HepG2 (cell line): Measurements from ENCODE around the gene XPO5. TPM values are rescaled to one million over a fixed set of nuclear protein-coding genes. Genes with fewer than 3 reads are reported as not detected.

Source experiments
- ARNTL ChIP-seq: sonication (generic); formaldehyde crosslinking; IDR thresholded peaks from 2 replicates; pipeline ENCODE4 v1.4.0; 2020; ENCODE audit warnings: mild to moderate bottlenecking, missing genetic modification reagents
- EHMT2 ChIP-seq: fragments of 200-600 bp; sonication (generic); IDR thresholded peaks from 2 replicates; pipeline ENCODE4 v1.7.0; 2017; ENCODE audit warnings: antibody characterized with exemption, low read depth, low read length, borderline replicate concordance
- HIC2 ChIP-seq: sonication (generic); formaldehyde crosslinking; IDR thresholded peaks from 2 replicates; pipeline ENCODE4 v1.9.0; 2022; ENCODE audit warnings: low read depth, missing genetic modification reagents
- HMG20A ChIP-seq: IDR thresholded peaks from 2 replicates; pipeline ENCODE4 v1.6.1; 2016; ENCODE audit warnings: borderline replicate concordance
- KDM4B ChIP-seq: sonication (generic); formaldehyde crosslinking; IDR thresholded peaks from 2 replicates; pipeline ENCODE4 v1.4.0; 2020; ENCODE audit warnings: missing genetic modification reagents
- MTF2 ChIP-seq: sonication (generic); formaldehyde crosslinking; IDR thresholded peaks from 2 replicates; pipeline ENCODE4 v1.5.0; 2020; ENCODE audit warnings: missing genetic modification reagents, borderline replicate concordance
- NCOR1 ChIP-seq: fragments of 200-600 bp; sonication (generic); IDR thresholded peaks from 2 replicates; pipeline ENCODE4 v1.7.0; 2017; ENCODE audit warnings: antibody characterized with exemption, low read length, borderline replicate concordance
- NFE2 ChIP-seq: sonication (generic); formaldehyde crosslinking; IDR thresholded peaks from 2 replicates; pipeline ENCODE4 v1.4.0; 2020; ENCODE audit warnings: missing genetic modification reagents
- ONECUT2 ChIP-seq: sonication (generic); formaldehyde crosslinking; IDR thresholded peaks from 2 replicates; pipeline ENCODE4 v1.4.0; 2020; ENCODE audit warnings: missing genetic modification reagents
- PHF8 ChIP-seq: sonication (generic); formaldehyde crosslinking; IDR thresholded peaks from 2 replicates; pipeline ENCODE4 v1.5.0; 2020; ENCODE audit warnings: missing genetic modification reagents
- RORA ChIP-seq: sonication (generic); formaldehyde crosslinking; IDR thresholded peaks from 2 replicates; pipeline ENCODE4 v1.5.0; 2020; ENCODE audit warnings: mild to moderate bottlenecking, missing genetic modification reagents, moderate library complexity
- SKI ChIP-seq: fragments of 450-650 bp; IDR thresholded peaks from one replicate; pipeline ENCODE4 v1.6.1; 2018; ENCODE audit warnings: mild to moderate bottlenecking; ENCODE audit not compliant: partially characterized antibody
- YEATS2 ChIP-seq: sonication (generic); formaldehyde crosslinking; IDR thresholded peaks from 2 replicates; pipeline ENCODE4 v1.4.0; 2020; ENCODE audit warnings: missing genetic modification reagents, borderline replicate concordance
- ZBTB8A ChIP-seq: sonication (generic); formaldehyde crosslinking; IDR thresholded peaks from 2 replicates; pipeline ENCODE4 v1.4.0; 2020; ENCODE audit warnings: mild to moderate bottlenecking, low read depth, missing genetic modification reagents, borderline replicate concordance
- ZC3H4 ChIP-seq: sonication (generic); formaldehyde crosslinking; IDR thresholded peaks from 2 replicates; pipeline ENCODE4 v1.4.0; 2020; ENCODE audit warnings: missing genetic modification reagents, borderline replicate concordance
- ZEB1 ChIP-seq: IDR thresholded peaks from 2 replicates; pipeline ENCODE4 v1.6.1; 2012; ENCODE audit warnings: mild to moderate bottlenecking, low read depth, inconsistent platforms; ENCODE audit not compliant: insufficient replicate concordance
- ZNF264 ChIP-seq: sonication (generic); formaldehyde crosslinking; IDR thresholded peaks from 2 replicates; pipeline ENCODE4 v1.4.0; 2020; ENCODE audit warnings: missing genetic modification reagents
- ZNF318 ChIP-seq: sonication (generic); formaldehyde crosslinking; IDR thresholded peaks from 2 replicates; pipeline ENCODE4 v1.4.0; 2020; ENCODE audit warnings: mild to moderate bottlenecking, missing genetic modification reagents
- ZNF569 ChIP-seq: sonication (generic); formaldehyde crosslinking; IDR thresholded peaks from 2 replicates; pipeline ENCODE4 v1.5.0; 2020; ENCODE audit warnings: mild to moderate bottlenecking, missing genetic modification reagents, moderate library complexity, borderline replicate concordance
- ZNF737 ChIP-seq: sonication (generic); formaldehyde crosslinking; IDR thresholded peaks from 2 replicates; pipeline ENCODE4 v1.5.0; 2020; ENCODE audit warnings: missing genetic modification reagents, mild to moderate bottlenecking, borderline replicate concordance
- ZNF75D ChIP-seq: sonication (generic); formaldehyde crosslinking; IDR thresholded peaks from 2 replicates; pipeline ENCODE4 v1.8.1; 2023; ENCODE audit warnings: missing genetic modification reagents, mild to moderate bottlenecking, borderline replicate concordance
- ZNF792 ChIP-seq: IDR thresholded peaks from 2 replicates; pipeline ENCODE4 v1.6.1; 2016
- ZSCAN29 ChIP-seq: sonication (generic); formaldehyde crosslinking; conservative IDR thresholded peaks from 2 replicates; pipeline ENCODE4 v1.4.0; 2020; ENCODE audit warnings: mild to moderate bottlenecking, missing genetic modification reagents
- polyA plus RNA-seq, 8 experiments: library from polyadenylated mRNA; depleted of rRNA in 3 of 8; stranded (reverse) in 7 of 8; unstranded in 1 of 8; fragments of >200 nt; fragmentation: Illumina TruSeq in 4 of 8; extraction: Trizol in 4 of 8; gene quantifications; 2 replicates each; pipeline versions ENCODE4 v1.2.1 to v1.2.3, GENCODE V29; 2011 to 2016; ENCODE audit warnings: low read depth in 4 of 8, missing spikeins in 1 of 8, mixed read lengths in 1 of 8; ENCODE audit not compliant: insufficient read depth in 1 of 8
- total RNA-seq, 5 experiments: library from RNA; depleted of rRNA; stranded (reverse); fragments of >200 nt; fragmentation: Illumina TruSeq; extraction: Trizol; gene quantifications; 2 replicates each; pipeline ENCODE4 v1.2.3, GENCODE V29; 2016; ENCODE audit warnings: low read depth in 1 of 5

Gene XPO5
- total and polyA plus RNA-seq, 2 of the 13 experiments (the other 11 are each of a cell fraction or from before 2014, with no cell fraction given): 52.2 to 68.0 TPM

GRCh38 chr6:43493833-43494232 is 82.0 kb downstream of the XPO5 start (continued):
- no peak for TF ChIP-seq RORA (CRISPR knock-in tag)
- TF ChIP-seq YEATS2 (CRISPR knock-in tag): no peak
- TF ChIP-seq ZC3H4: no peak
- no peak for TF ChIP-seq MTF2 (CRISPR knock-in tag)
- no peak for TF ChIP-seq ZNF75D (CRISPR knock-in tag)
- TF ChIP-seq SKI: no peak
- no peak for TF ChIP-seq ZNF569 (CRISPR knock-in tag)
- no peak for TF ChIP-seq ZEB1
- TF ChIP-seq ONECUT2 (CRISPR knock-in tag): no peak
- TF ChIP-seq ZBTB8A (CRISPR knock-in tag): no peak
- no peak for TF ChIP-seq ZNF737
- 0 out of 2 replicates have a peak, but pooled peaks have one; percentile 35 for TF ChIP-seq ZNF264 (CRISPR knock-in tag)
- peak; percentile 50; the same call in 1 of the 2 replicates for TF ChIP-seq ARNTL (CRISPR knock-in tag)
- TF ChIP-seq ZNF318 (CRISPR knock-in tag): no peak
- no peak for TF ChIP-seq EHMT2
- 0 out of 2 replicates have a peak, but pooled peaks have one; percentile 57 for TF ChIP-seq ZNF792 (CRISPR knock-in tag)
- peak; percentile 76; the same call in 1 of the 2 replicates for TF ChIP-seq ZSCAN29 (CRISPR knock-in tag)
- peak; percentile 90 for TF ChIP-seq NCOR1
- no peak for TF ChIP-seq PHF8 (CRISPR knock-in tag)
- 0 out of 2 replicates have a peak, but pooled peaks have one; percentile 29 for TF ChIP-seq HMG20A
- TF ChIP-seq KDM4B: no peak
- peak; percentile 87 for TF ChIP-seq HIC2 (CRISPR knock-in tag)
- TF ChIP-seq NFE2 (CRISPR knock-in tag): no peak
